ENCODE measurements around the gene GART. TPM values are rescaled to one million over a fixed set of nuclear protein-coding genes. Genes with fewer than 3 reads are reported as not detected.

Gene GART
- total and polyA plus RNA-seq, 10 of the 15 experiments (the other 5 are each of a cell fraction or from before 2014, with no cell fraction given), result 44.7 to 178 (median 106) TPM

DNA sequence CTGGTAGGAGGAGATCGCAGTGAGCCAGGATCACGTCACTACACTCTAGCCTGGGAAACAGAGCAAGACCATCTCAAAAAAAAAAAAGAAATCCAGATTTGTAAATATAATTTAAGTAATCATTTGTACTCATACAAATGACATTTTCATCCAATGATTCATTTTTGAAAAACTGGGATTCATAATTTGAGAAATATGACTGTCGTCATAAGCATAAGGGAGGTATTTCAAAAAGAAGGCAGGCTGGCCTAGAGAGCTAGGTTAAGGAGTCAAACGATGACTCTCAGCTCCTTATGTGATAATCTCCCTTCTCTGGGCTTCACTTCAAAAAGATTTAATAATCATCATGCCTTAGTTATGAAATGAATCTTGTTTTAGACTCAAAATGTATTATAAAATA, 2.3 kb downstream of the GART start:
- intact Hi-C loops (cut with micrococcal nuclease; ENCODE audit: unreplicated experiment), result loop anchor here (5.0 to 10.0 kb wide), 5 partner anchors 48 to 767 kb away; partner anchors contain the start of genes DONSON, IFNGR2 and PAXBP1
- H4K20me1 ChIP-seq (ENCODE audit: control insufficient read depth, insufficient read depth), result no peaks in the 10 kb centered on the region; the same call in 1 of the 2 replicates
- POLR2A ChIA-PET, result no interaction called here
- BruUV-seq (replicated peaks), result no TSS peak
- FAIRE-seq (no peak), DNase-seq (ENCODE audit: low read depth, low spot score) (no peak), ATAC-seq (no peak)
- H3K9ac ChIP-seq (ENCODE audit: control insufficient read depth, insufficient read depth, low read length), result no peak overlapping the region
- CTCF ChIA-PET, result interaction anchor here (1.3 to 1.9 kb wide), 2 partner anchors 49 to 66 kb away, joined by 3 to 15 read pairs; partner anchors contain the start of gene DONSON
- H3K4me1 ChIP-seq (ENCODE audit: control insufficient read depth, insufficient read depth, low read length), result no peaks in the 10 kb centered on the region
- in situ Hi-C loops (cut with MboI), result no loop called here
- H3K9me3 ChIP-seq (replicated peaks; ENCODE audit: control insufficient read depth, insufficient read depth, low read length), result no peaks in the 10 kb centered on the region
- no peak overlapping the region for H2AFZ ChIP-seq (ENCODE audit: control insufficient read depth, low read depth, low read length)
- no peaks in the 10 kb centered on the region for H3K27me3 ChIP-seq (replicated peaks in 1 of 2; ENCODE audit: control insufficient read depth in 2 of 2, insufficient read depth in 2 of 2, low read length in 1 of 2)
- peaks cover 52% of the 10 kb centered on the region for H3K79me2 ChIP-seq (ENCODE audit: control insufficient read depth, insufficient read depth, low read length)
- no peak overlapping the region for H3K4me2 ChIP-seq (ENCODE audit: control insufficient read depth, insufficient read depth)
- RAD21 ChIA-PET (ENCODE audit: unreplicated experiment), result no interaction called here
- H3K27ac ChIP-seq (ENCODE audit: control insufficient read depth, insufficient read depth), result no peak overlapping the region
- WGBS (ENCODE audit: insufficient coverage, insufficient replicate concordance, low lambda C conversion rate, missing lambda C conversion rate), result 85% methylated on average over 4 of the region's 4 CpGs
- H3K4me3 ChIP-seq, result no peak overlapping the region
- SMC1A ChIA-PET (ENCODE audit: uncharacterized antibody, unreplicated experiment), result interaction anchor here (0.6 to 1.8 kb wide), 5 partner anchors 35 to 59 kb away, joined by 3 to 6 read pairs (median 3); partner anchors contain the start of gene TMEM50B
- peaks cover 4 to 25% of the 10 kb centered on the region in 2 experiments; a peak in 3 of 4 replicates for H3K36me3 ChIP-seq (ENCODE audit: control insufficient read depth in 2 of 2, insufficient read depth in 2 of 2, low read length in 1 of 2)
- TF ChIP-seq ZSCAN29 (IDR thresholded peaks at IDR 0.05), result no peak
- no peak for TF ChIP-seq SMC3 (IDR thresholded peaks at IDR 0.05; ENCODE audit: borderline replicate concordance, low read length)
- TF ChIP-seq, protein P1, sequence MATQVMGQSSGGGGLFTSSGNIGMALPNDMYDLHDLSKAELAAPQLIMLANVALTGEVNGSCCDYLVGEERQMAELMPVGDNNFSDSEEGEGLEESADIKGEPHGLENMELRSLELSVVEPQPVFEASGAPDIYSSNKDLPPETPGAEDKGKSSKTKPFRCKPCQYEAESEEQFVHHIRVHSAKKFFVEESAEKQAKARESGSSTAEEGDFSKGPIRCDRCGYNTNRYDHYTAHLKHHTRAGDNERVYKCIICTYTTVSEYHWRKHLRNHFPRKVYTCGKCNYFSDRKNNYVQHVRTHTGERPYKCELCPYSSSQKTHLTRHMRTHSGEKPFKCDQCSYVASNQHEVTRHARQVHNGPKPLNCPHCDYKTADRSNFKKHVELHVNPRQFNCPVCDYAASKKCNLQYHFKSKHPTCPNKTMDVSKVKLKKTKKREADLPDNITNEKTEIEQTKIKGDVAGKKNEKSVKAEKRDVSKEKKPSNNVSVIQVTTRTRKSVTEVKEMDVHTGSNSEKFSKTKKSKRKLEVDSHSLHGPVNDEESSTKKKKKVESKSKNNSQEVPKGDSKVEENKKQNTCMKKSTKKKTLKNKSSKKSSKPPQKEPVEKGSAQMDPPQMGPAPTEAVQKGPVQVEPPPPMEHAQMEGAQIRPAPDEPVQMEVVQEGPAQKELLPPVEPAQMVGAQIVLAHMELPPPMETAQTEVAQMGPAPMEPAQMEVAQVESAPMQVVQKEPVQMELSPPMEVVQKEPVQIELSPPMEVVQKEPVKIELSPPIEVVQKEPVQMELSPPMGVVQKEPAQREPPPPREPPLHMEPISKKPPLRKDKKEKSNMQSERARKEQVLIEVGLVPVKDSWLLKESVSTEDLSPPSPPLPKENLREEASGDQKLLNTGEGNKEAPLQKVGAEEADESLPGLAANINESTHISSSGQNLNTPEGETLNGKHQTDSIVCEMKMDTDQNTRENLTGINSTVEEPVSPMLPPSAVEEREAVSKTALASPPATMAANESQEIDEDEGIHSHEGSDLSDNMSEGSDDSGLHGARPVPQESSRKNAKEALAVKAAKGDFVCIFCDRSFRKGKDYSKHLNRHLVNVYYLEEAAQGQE (IDR thresholded peaks at IDR 0.05; ENCODE audit: low read depth, low read length), result no peak
- no peak for TF ChIP-seq SMAD5 (IDR thresholded peaks at IDR 0.05; ENCODE audit: low read depth)
- no peak for TF ChIP-seq YY1 (IDR thresholded peaks at IDR 0.05; ENCODE audit: low read depth, low read length)
- TF ChIP-seq ZBTB40 (IDR thresholded peaks at IDR 0.05; ENCODE audit: borderline replicate concordance), result no peak
- no peak for TF ChIP-seq ASH2L (IDR thresholded peaks at IDR 0.05; ENCODE audit: borderline replicate concordance, low read depth)
- TF ChIP-seq NR2C1 (IDR thresholded peaks at IDR 0.05), result no peak
- no peak for TF ChIP-seq MTA2 (IDR thresholded peaks at IDR 0.05; ENCODE audit: low read depth)
- TF ChIP-seq IRF4 (IDR thresholded peaks at IDR 0.05; ENCODE audit: low read depth, low read length), result no peak
- TF ChIP-seq, protein P2, sequence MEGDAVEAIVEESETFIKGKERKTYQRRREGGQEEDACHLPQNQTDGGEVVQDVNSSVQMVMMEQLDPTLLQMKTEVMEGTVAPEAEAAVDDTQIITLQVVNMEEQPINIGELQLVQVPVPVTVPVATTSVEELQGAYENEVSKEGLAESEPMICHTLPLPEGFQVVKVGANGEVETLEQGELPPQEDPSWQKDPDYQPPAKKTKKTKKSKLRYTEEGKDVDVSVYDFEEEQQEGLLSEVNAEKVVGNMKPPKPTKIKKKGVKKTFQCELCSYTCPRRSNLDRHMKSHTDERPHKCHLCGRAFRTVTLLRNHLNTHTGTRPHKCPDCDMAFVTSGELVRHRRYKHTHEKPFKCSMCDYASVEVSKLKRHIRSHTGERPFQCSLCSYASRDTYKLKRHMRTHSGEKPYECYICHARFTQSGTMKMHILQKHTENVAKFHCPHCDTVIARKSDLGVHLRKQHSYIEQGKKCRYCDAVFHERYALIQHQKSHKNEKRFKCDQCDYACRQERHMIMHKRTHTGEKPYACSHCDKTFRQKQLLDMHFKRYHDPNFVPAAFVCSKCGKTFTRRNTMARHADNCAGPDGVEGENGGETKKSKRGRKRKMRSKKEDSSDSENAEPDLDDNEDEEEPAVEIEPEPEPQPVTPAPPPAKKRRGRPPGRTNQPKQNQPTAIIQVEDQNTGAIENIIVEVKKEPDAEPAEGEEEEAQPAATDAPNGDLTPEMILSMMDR (IDR thresholded peaks at IDR 0.05 in 2 of 3, conservative IDR thresholded peaks at IDR 0.05 in 1 of 3; ENCODE audit: control insufficient read depth in 2 of 3, extremely low read depth in 1 of 3, insufficient read depth in 1 of 3, low read depth in 3 of 3, low read length in 3 of 3), result no peak
- no peak for TF ChIP-seq RELA (IDR thresholded peaks at IDR 0.05; ENCODE audit: borderline replicate concordance, partially characterized antibody)
- TF ChIP-seq, protein P3, sequence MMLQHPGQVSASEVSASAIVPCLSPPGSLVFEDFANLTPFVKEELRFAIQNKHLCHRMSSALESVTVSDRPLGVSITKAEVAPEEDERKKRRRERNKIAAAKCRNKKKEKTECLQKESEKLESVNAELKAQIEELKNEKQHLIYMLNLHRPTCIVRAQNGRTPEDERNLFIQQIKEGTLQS (IDR thresholded peaks at IDR 0.05; ENCODE audit: borderline replicate concordance, extremely low read depth, low read depth, low read length), result no peak
- TF ChIP-seq EZH2 (IDR thresholded peaks at IDR 0.05; ENCODE audit: borderline replicate concordance, control insufficient read depth, low read depth, low read length), result no peak

Measured in GM12878 (cell line).